ENCODE measurements around the gene TMED4.
A peak's percentile ranks its signal among the peaks of the same experiment; 100 is the strongest.
"Not testable (repeated sequence)": the region's sequence is repeated elsewhere in the genome, so short reads cannot be mapped to it uniquely, and the experiment has no call there.

Gene TMED4

DNA sequence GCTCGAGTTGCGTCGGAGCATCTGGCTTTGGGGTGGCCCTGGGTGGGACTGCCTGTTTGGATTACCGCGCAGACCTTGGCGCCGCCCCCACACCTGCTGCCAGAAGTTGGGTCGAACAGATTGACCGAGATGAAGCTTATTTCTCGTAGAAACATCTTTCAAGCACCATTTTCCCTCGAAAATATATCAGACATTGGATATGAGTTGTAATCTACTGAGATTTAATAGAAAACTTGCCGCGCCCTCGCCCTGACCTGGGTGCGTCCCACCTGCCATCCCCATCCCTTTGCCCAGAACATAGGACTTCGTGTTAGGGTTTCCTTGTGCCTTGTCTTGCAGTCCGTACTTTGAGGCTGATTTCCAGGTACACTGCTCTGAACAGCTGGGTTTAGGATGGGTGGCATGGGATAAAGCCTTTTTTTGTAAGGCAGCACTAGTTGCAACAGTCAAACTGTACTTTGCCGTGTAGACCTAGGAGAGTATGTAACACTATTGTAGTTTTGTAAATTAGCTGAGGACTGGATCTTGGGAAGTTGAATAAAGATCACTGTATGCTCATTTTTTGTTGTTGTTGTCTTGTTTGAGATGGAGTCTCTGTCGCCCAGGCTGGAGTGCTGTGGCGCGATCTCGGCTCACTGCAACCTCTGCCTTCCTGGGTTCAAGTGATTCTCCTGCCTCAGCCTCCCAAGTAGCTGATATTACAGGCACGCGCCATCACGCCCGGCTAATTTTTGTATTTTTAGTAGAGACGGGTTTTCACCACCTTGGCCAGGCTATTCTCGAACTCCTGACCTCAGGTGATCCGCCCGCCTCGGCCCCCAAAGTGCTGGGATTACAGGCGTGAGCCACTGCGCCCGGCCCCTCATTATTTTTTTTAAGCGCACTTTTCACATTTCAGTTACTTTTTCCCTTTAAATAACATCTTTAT is 25.4 kb upstream of the TMED4 start:
- no peak for DNase-seq (ENCODE audit: low read depth in 2 of 3, low spot score in 1 of 3)

DNA sequence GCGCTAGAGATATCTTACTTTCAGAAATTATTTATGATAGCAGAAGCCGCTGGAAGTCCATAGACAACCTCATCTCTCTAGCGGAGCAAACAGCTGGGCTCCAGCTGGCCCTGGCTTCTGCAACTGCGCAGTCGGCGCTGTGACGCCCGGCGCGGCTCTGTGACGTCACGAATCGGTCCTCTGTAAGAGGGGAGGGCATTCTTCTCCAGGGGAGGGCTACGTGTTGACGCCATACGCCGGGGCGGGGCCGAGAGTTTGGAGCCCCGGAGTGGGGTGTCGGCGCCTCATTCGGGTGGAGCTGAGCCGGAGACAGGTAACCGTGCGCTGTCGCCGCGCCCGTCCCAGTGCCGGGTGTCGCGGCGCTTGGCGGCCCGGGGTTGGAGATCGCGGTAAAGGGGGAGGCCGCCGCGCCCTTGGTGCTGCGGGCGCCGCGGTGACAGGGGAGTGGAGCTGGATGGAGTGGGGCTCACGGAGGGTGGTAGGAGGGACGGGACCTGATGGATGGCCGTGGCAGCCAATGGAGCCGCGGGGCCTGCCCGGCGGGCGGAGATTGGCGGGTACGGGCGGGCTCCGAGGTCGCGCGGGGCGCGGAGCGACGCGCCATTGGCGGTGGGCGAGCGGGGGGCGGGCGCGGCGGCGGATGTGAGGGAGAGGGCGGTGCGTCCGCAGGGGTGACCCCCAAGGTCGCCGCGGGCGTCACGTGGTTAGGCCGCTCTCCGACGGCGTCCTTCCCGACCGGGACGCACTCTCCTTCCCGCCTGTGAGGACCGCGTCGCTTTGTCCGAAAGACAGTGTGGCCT is 24.5 kb upstream of the TMED4 start, which contains the start of gene OGDH:
TSS of gene OGDH (plus strand) at position 287 of the 800 bp plus-strand sequence. CDS start 17,717 bp downstream, outside the sequence.
- peak; percentile 98 to 100 (median 98) for DNase-seq (ENCODE audit: low read depth in 2 of 3, low spot score in 1 of 3)

DNA sequence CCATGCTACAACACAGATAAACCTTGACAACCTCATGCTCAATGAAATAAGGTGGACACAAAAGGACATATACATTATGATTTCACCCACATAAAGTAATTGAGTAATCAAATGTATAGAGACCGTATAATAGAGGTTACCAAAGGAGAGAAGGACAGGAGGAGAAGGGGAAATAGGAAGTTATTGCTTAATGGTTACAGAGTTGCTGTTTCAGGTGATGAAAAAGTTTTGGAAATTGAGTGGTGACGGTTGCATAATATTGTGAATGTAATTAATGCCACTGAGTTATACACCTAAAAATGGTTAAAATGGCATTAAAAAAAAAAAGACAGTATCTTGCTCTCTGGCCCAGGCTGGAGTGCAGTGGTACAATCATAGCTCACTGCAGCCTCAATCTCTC is 22.9 kb upstream of the TMED4 start:
- DNase-seq (ENCODE audit: low read depth in 2 of 3, low spot score in 1 of 3), result no peak

DNA sequence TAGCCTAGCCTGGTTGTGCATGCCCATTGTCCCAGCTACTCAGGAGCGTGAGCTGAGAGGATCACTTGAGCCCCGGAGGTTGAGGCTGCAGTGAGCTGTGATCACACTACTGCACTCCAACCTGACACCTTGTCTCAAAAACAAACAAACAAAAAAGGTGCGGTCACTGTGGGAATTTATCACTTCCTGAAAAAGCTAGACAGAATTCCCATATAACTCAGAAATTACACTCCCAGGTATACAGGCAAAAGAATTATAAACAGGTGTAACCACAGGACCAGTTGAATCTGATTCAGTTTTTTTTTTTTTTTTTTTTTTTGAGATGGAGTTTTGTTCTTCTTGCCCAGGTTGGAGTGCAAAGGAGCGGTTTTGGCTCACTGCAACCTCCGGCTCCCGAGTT is 21.2 kb upstream of the TMED4 start:
- DNase-seq (ENCODE audit: low read depth in 2 of 3, low spot score in 1 of 3), result no peak

DNA sequence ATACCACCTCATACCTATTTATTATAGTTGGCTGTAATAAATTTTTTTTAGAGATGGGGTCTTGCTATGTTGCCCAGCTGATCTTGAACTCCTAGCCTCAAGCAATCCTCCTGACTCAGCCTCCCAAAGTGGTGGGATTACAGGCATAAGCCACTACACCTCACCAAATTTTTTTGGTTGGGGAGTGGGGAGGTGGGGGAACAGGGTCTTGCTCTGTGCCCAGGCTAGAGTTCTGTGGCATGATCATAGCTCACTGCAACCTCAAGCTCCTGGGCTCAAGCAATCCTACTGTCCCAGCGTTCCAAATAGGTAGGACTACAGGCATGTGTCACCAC is 20.5 kb upstream of the TMED4 start:
- DNase-seq (ENCODE audit: low read depth in 2 of 3, low spot score in 1 of 3), result no peak

DNA sequence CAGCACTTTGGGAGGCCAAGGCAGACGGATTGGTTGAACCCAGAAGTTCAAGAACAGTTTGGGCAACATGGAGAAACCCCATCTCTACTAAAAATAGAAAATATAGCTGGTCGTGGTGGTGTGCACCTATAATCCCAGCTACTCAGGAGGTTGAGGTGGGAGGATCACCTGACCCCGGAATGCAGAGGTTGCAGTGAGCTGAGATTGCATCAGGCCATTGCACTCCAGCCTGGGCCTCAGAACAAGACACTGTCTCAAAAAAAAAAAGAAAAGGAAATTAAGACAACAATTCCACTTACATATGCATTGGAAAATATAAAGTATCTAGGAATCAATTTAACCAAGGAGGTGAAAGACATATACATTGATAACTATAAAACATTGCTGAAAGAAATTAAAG is 17.2 kb upstream of the TMED4 start:
- DNase-seq (ENCODE audit: low read depth in 2 of 3, low spot score in 1 of 3), result no peak

DNA sequence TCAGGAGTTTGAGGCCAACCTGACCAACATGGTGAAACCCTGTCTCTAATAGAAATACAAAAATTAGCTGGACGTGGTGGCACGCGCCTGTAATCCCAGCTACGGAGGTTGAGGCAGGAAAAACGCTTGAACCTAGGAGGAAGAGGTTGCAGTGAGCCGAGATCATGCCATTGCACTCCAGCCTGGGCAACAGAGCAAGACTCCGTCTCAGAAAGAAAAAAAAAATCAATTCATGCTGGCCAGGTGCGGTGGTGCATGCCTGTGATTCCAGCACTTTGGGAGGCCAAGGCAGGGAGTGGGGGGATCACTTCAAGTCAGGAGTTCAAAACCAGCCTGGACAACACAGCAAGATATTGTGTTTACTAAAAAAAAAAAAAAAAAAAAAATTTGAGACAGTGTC is 15.2 kb upstream of the TMED4 start:
- not testable (repeated sequence) for DNase-seq (ENCODE audit: low read depth in 2 of 3, low spot score in 1 of 3)

DNA sequence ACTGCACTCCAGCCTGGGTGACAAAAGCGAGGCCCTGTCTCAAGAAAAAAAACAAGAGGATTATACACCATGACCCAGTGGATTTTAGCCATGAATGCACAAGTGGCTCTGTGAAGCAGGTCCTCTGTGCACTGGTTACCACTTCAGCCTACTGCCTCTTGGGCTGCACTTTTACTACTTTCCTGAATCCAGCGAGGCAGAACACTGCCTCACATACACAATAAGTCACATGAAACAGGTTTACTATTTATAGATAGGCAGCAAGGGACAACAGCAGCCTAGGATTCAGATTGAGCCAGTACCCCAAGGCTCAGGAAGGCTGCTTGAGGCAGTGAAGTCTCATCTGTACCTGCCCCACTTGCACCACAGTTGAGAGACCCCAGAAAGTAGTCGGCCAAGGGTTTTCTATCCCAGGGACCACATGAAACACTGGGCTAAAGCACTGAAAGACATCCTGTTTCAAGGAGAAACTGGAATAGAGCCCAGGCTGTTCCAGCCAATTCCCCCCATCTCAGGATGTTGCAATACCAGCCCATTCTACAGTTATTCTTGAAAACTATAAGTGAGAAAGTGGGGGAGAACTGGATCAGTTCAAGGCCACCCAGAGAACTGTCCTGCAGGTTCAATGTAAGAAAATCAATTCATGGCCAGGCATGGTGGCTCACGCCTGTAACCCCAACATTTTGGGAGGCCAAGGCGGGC is 14.1 kb upstream of the TMED4 start:
- DNase-seq (ENCODE audit: low read depth in 2 of 3, low spot score in 1 of 3), result no peak

DNA sequence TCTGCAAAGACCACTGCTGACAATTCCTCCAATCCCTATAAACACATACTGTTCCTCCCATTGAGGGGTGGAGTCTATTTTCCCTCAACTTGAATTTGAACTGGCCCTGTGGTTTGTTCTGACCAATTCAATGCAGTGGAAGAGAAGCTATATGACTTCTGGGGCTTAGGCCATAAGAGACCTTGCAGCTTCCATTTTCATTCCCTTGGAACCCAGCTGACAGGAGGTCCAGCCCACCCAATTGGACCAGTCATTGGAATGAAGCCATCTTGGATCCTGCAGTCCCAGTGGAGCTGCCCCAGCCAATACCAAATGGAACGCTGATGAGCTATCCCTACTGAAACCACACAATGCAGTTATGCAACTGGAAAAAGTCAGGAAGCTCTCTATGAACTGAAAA is 8.9 kb upstream of the TMED4 start:
- DNase-seq (ENCODE audit: low read depth in 2 of 3, low spot score in 1 of 3), result no peak

DNA sequence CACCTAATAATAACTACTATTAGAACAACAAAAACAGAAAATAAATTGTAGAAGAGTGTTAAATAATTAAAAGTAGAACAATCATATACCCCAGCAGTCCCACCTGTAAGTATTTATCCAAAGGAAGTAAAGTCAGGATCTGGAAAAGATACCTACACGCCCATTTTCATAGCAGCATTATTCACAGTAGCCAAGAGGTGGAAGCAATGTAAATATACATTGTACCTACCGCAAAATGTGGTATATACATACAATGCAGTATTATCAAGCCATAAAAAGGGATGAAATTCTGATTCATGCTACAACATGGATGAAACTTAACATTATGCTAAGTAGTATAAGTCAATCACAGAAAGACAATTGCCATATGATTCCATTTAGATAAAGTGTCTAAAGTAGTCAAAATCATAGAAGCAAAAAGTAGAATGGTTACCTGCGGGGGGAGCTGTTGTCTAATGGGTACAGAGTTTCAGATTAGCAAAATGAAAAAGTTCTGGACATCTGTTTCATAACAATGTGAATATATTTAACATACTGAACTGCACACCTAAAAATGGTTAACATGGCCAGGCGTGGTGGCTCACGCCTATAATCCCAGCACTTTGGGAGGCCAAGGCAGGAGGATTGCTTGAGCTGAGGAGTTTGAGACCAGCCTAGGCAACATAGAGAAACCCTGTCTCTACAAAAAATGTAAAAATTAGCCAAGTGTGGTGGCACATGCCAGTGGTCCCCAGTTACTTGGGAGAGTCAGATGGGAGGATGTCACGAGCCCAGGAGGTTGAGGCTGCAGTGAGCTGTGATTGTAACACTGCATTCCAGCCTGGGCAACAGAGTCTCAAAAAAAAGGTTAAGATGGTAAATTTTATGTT is 6.0 kb upstream of the TMED4 start:
- peak in 1 of 3 donors; percentile 62 for DNase-seq (ENCODE audit: low read depth in 2 of 3, low spot score in 1 of 3)

DNA sequence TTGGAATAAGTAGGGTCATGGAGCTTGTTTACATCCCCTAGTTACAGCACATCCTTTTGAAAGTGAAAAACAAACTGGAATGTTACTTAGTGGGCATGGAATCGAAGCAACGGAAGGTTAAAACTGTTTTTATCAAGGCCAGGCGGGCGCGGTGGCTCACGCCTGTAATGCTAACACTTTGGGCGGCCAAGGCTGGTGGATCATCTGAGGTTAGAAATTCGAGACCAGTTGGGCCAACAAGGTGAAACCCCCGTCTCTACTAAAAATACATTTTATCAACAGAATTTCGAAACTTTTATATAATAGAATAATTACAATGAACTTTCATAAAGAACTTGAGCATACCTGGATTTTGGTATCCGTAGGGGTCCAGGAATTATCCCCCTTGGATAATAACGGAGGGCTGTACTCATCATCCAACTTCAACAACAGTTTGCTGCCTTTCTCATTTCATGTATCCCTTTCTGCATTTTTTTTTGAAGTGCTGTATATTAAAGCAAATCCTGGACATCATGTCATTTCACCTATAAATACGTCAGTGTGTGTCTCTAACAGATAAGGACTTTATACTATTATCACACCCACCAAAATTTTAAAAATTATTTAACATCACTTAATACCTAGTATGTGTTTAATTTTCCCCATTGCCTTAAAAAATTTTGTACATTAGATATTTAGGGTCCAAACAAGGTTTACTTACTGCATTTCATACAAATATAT is 1.3 kb upstream of the TMED4 start:
- DNase-seq (ENCODE audit: low read depth in 2 of 3, low spot score in 1 of 3), result no peak

DNA sequence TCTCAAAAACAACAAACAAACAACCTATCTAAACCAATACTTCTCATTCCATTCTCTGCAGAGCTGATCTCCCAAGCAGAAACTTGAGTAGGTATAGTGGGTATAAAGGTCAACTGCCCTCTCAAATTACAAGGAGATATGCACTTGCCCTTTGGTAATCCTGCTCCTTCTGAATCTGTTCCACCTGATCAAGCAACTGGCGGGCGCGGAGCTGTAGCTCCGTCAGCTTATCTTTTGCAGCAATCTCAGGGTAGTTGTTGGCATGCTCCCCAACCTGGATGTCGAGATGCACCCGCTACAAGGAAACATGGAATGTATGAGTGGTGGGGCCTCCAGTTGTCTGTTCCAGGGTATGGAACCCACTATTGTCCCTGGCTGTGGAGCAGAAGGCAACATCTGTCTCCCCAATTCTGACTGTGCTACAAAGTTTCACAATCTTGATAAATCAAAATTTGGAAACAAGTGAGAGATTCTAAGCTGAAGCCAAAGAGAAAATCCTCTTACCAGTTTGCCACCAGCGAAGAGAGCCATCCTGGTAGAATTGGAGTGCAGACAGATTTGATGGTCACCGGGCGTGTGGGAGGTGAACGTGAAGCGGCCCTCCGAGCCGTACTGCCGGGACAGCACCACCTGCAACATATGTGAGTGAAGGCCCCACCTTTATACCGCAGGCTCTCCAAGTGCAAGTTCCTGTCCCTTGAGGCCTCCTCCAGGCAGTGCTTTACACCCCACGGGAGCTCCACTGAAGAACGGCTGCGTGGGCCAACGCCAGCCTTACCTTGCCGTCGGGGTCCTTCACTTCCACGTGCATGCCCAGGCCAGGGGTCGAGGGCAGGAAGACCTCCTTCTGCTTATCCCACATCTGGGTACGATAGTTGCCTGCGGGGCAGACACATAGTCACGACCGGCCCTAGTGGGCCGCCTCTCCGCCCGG is 819 bp downstream of the TMED4 start:
- peak in 1 of 3 donors; percentile 23 for DNase-seq (ENCODE audit: low read depth in 2 of 3, low spot score in 1 of 3)

DNA sequence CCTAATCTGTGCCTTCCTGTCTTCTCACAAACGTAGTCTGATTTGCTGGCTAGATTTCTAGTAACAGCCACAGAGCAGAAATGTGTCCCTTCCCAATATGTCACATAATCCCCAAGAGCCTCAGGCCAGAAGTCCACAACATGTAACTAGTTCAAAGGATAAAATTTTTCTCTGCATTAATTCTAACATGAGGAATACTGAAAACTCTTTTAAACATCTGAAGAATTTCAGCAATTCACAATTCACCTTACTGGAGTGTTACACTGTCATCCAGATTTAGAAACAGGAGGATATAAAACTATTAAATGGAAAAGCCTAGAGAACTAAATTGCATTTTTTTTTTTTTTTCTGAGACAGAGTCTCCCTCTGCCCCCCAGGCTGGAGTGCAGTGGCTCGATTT is 5.8 kb downstream of the TMED4 start:
- no peak for DNase-seq (ENCODE audit: low read depth in 2 of 3, low spot score in 1 of 3)

DNA sequence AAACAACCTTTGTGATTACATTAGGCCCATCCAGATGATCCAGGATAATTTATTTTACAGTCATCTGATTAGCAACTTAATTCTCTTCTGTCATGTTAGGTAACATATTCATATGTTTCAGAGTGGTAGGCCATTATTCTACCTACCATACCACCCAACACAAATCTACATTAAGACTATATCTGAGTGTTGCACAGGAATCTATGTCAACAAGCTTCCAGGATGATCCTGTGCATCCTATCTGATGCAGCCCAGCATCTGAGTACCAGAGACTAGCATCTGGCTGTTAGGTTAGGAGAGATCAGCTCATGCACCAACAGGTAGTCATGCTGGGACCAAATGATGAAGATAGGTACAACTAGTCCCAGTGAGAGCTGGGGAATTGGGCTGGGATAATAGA is 7.0 kb downstream of the TMED4 start:
- DNase-seq (ENCODE audit: low read depth in 2 of 3, low spot score in 1 of 3), result no peak

DNA sequence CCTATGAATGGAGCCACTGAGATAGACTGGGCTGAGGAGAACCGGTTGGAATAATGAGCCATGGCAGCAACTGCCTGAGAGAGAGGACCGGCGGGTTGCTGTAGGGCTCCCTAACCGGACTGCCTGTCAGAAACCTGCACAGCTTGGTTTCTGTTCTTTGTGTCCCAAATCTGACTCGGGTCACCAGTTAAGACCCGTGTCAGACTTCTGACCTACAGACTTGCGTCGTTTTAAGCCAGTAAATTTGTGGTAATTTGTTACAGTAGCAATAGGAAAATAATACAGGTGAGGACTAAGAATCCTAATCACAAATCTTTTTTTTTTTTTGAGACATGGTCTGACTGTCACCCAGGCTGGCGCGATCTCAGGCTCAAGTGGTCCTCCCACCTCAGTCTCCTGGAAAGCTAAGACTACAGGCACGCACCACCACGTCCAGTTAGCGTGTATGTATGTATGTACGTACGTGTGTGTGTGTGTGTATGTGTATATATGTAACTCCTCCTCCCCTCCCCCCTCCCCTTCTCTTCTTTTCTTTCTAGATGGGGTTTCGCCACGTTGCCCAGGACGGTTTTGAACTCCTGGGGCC is 7.7 kb downstream of the TMED4 start:
- DNase-seq (ENCODE audit: low read depth in 2 of 3, low spot score in 1 of 3), result no peak

DNA sequence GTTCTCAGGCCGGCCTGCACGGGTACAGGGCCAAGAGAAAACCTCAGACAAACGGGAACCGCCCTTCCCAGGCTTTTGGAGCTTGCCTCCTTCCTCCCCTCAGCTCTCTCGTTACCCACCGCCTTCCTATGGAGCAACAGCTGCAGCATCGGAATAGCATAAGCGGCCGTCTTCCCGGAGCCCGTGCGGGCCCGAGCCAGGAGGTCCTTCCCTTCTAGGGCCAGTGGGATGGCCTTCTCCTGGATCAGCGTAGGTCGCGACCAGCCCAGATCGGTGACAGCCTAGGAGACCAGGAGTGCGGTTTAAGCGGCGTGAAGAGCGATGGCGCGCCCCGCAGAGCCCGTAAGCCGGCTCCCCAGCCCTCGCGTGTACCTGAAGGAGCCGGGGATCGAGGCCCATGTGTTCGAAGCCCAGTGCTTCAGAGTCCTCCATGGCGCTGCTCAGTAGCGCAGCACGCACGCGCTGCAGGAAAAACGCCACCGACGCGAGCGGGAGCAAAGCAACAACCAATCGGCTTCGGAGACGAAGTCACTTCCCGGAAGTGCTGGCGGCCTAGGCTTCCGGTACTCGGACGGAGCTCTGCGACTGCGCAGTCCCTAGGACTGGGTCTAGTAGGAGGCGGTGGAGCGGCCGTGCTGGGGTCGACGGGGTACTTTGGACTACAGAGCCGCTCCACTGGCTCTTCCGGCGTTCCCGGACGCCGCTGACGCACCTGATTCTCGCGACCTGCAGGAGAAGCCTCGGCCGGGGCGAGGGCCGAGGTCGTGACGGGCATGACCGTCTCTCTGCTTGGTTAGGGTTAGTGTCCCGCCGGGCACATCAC is 8.4 kb downstream of the TMED4 start, which contains the start of gene DDX56:
TSS of gene DDX56 (minus strand) at position 445 of the 823 bp plus-strand sequence. CDS start at position 432, 13 bp downstream.
- peak; percentile 87 to 94 (median 89) for DNase-seq (ENCODE audit: low read depth in 2 of 3, low spot score in 1 of 3)

DNA sequence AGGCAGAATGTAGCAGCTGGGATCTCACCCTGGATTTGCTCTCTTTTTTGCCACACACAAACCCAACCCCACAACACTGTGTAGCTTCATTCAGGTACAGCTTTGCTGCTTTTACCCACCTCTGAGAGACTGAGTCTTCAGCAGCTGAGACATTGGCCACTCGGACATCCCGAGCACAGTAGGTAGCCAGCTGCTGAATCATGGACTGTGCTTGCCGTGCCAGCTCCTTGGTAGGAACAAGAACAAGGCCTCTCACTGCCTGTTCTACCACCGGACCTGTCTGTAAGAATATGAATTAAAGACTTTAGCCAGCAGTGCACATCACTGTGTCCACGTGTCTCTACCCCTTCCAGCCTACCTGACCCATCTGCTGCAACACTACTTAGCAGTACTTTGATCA is 9.3 kb downstream of the TMED4 start:
- no peak for DNase-seq (ENCODE audit: low read depth in 2 of 3, low spot score in 1 of 3)

DNA sequence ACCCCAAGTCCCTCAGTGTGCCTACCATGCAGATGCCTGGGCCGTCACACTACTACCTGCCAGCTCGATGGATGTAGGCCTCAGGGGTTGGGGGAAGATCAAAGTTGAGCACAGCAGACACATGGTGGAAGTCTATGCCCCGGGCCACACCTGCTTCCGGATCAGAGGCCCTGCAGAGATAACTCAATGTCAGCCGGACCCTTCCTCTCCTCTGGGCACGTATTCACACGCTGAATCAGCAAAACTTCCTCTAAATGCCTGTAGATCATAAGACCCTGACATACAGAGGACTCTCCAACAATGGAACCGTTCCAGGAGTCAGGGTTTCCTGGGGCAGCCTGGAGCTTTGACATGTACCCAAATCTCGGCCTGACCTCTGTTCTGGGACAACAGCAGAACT is 12.1 kb downstream of the TMED4 start:
- no peak for DNase-seq (ENCODE audit: low read depth in 2 of 3, low spot score in 1 of 3)
